Upper lobe of left lung (tissue), 6 donors: Measurements from ENCODE around the gene MGAT5B. TPM values are rescaled to one million over a fixed set of nuclear protein-coding genes. Genes with fewer than 3 reads are reported as not detected.

Source experiments
- ATAC-seq, 2 donors: fragments of 200-7000 bp; cut with Tn5 transposase; one replicate each; pipeline ENCODE4 v1.9.1; 2022; ENCODE audit warnings: mild to moderate bottlenecking in 2 of 2, moderate library complexity in 2 of 2; ENCODE audit not compliant: low FRiP score in 2 of 2
- DNase-seq, 2 donors: peaks; one replicate each; pipeline ENCODE4 v3.0.0-alpha.2; 2019 to 2020
- H3K27ac ChIP-seq, 4 donors: fragments of 200-600 bp; sonication (generic); one replicate each; pipeline ENCODE4 v1.5.1; 2016 to 2019
- H3K27me3 ChIP-seq, 4 donors: fragments of 200-600 bp; sonication (generic); one replicate each; pipeline ENCODE4 v1.5.1; 2017 to 2019
- H3K36me3 ChIP-seq, 4 donors: fragments of 200-600 bp; sonication (generic); one replicate each; pipeline ENCODE4 v1.5.1; 2016 to 2019
- H3K4me1 ChIP-seq, 4 donors: fragments of 200-600 bp; sonication (generic); one replicate each; pipeline ENCODE4 v1.5.1; 2018 to 2019
- H3K4me3 ChIP-seq, 4 donors: fragments of 200-600 bp; sonication (generic); one replicate each; pipeline ENCODE4 v1.5.1; 2017 to 2019; ENCODE audit warnings: mild to moderate bottlenecking in 2 of 4, moderate library complexity in 1 of 4
- H3K9me3 ChIP-seq, 4 donors: fragments of 200-600 bp; sonication (generic); one replicate each; pipeline ENCODE4 v1.5.1; 2018 to 2019
- CTCF ChIP-seq, 6 experiments: fragments of 450-650 bp in 4 of 6; fragments of 200-600 bp in 2 of 6; sonication (generic) in 2 of 6; IDR thresholded peaks; one replicate each; pipeline ENCODE4 v1.5.1; 2016 to 2019; ENCODE audit warnings: antibody characterized with exemption in 6 of 6
- EP300 ChIP-seq, 4 donors: sonication (generic); formaldehyde crosslinking; IDR thresholded peaks; one replicate each; pipeline ENCODE4 v1.5.1; 2017; ENCODE audit warnings: antibody characterized with exemption in 4 of 4, control low read depth in 2 of 4
- POLR2A ChIP-seq, 4 donors: fragments of 450-650 bp; IDR thresholded peaks; one replicate each; pipeline ENCODE4 v1.5.1; 2016 to 2017; ENCODE audit warnings: antibody characterized with exemption in 4 of 4, mild to moderate bottlenecking in 2 of 4
- POLR2AphosphoS5 ChIP-seq, 2 donors: sonication (generic); formaldehyde crosslinking; IDR thresholded peaks; one replicate each; pipeline ENCODE4 v1.5.1; 2017; ENCODE audit warnings: antibody characterized with exemption in 2 of 2
- WGBS, 2 donors: methylation state at CpG; one replicate each; pipeline ENCODE4 v1.1.5; 2017 to 2018; 5-methylcytosine and 5-hydroxymethylcytosine counted together
- total RNA-seq, 6 donors: library from RNA; depleted of rRNA in 4 of 6; stranded (reverse); fragments of >200 nt in 4 of 6; gene quantifications; one replicate each; pipeline versions ENCODE4 v1.1.0 to v1.2.1, GENCODE V29; 2016 to 2021
- donor health status: DM: no; HTN: no; CAD: no; lungs with moderate emphysema.
- donor health status: DM: no; HTN: yes; CAD: no; lungs with severe emphysema.

Gene MGAT5B
- total RNA-seq, 6 donors from 2014 or later = 0.20 to 3.0 (median 0.83) TPM

- Histone ChIP-seq H3K36me3 (no peaks in the 10 kb centered on the region), H3K4me3 (no peak overlapping the region), H3K27me3 (no peaks in the 10 kb centered on the region), H3K4me1 (no peaks in the 10 kb centered on the region), H3K27ac (no peak overlapping the region), H3K9me3 (no peaks in the 10 kb centered on the region)
- 87 to 91% methylated on average over 7 to 8 of the region's 8 CpGs for WGBS, 2 donors
- TF ChIP-seq POLR2A (IDR thresholded peaks at IDR 0.05) (no peak), CTCF (IDR thresholded peaks at IDR 0.05) (no peak)
- DNase-seq (no peak), ATAC-seq (no peak)
Measured at GRCh38 chr17:76951375-76951905, 83.2 kb downstream of the MGAT5B start.

- H3K4me3 ChIP-seq = no peak overlapping the region
- H3K36me3 ChIP-seq = no peaks in the 10 kb centered on the region
- DNase-seq (no peak), ATAC-seq (no peak)
- 85 to 94% methylated on average over 5 of the region's 5 CpGs for WGBS, 2 donors
- no peak for TF ChIP-seq POLR2A (IDR thresholded peaks at IDR 0.05)
- no peak for TF ChIP-seq CTCF (IDR thresholded peaks at IDR 0.05)
- no peak for TF ChIP-seq POLR2AphosphoS5 (IDR thresholded peaks at IDR 0.05)
- no peak for TF ChIP-seq EP300 (IDR thresholded peaks at IDR 0.05)
- H3K9me3 ChIP-seq = no peaks in the 10 kb centered on the region
- H3K4me1 ChIP-seq = no peaks in the 10 kb centered on the region
- H3K27me3 ChIP-seq = no peaks in the 10 kb centered on the region
- no peak overlapping the region for H3K27ac ChIP-seq
Measured at GRCh38 chr17:76952402-76952801, 84.2 kb downstream of the MGAT5B start.

- Histone ChIP-seq H3K4me3 (no peak overlapping the region), H3K27me3 (no peaks in the 10 kb centered on the region), H3K27ac (no peak overlapping the region), H3K9me3 (no peaks in the 10 kb centered on the region), H3K36me3 (no peaks in the 10 kb centered on the region), H3K4me1 (no peaks in the 10 kb centered on the region)
- WGBS, 2 donors = 89 to 96% methylated on average over 9 of the region's 9 CpGs
- DNase-seq (no peak), ATAC-seq (no peak)
- TF ChIP-seq POLR2A (IDR thresholded peaks at IDR 0.05) = no peak
- TF ChIP-seq CTCF (IDR thresholded peaks at IDR 0.05) = no peak
- no peak for TF ChIP-seq EP300 (IDR thresholded peaks at IDR 0.05)
- no peak for TF ChIP-seq POLR2AphosphoS5 (IDR thresholded peaks at IDR 0.05)
Measured at GRCh38 chr17:76953066-76953465, 84.9 kb downstream of the MGAT5B start.

GRCh38 chr17:76953946-76954345, 85.7 kb downstream of the MGAT5B start:
- no peak overlapping the region for H3K4me3 ChIP-seq
- WGBS, 2 donors = 50 to 73% methylated on average over 2 of the region's 2 CpGs
- no peaks in the 10 kb centered on the region for H3K36me3 ChIP-seq
- H3K27me3 ChIP-seq = no peaks in the 10 kb centered on the region
- ATAC-seq (no peak), DNase-seq (no peak)
- H3K4me1 ChIP-seq = no peaks in the 10 kb centered on the region
- TF ChIP-seq POLR2AphosphoS5 (IDR thresholded peaks at IDR 0.05) = no peak
- no peak for TF ChIP-seq POLR2A (IDR thresholded peaks at IDR 0.05)
- no peak for TF ChIP-seq EP300 (IDR thresholded peaks at IDR 0.05)
- no peak overlapping the region for H3K27ac ChIP-seq
- no peaks in the 10 kb centered on the region for H3K9me3 ChIP-seq

- ATAC-seq (no peak), DNase-seq (no peak)
- H3K27me3 ChIP-seq = no peaks in the 10 kb centered on the region
- H3K36me3 ChIP-seq = no peaks in the 10 kb centered on the region
- WGBS, 2 donors = 77 to 83% methylated on average over 5 to 6 of the region's 6 CpGs
- no peaks in the 10 kb centered on the region for H3K4me1 ChIP-seq
- no peak for TF ChIP-seq POLR2A (IDR thresholded peaks at IDR 0.05)
- no peak for TF ChIP-seq EP300 (IDR thresholded peaks at IDR 0.05)
- no peak for TF ChIP-seq CTCF (IDR thresholded peaks at IDR 0.05)
- no peak for TF ChIP-seq POLR2AphosphoS5 (IDR thresholded peaks at IDR 0.05)
- no peaks in the 10 kb centered on the region for H3K9me3 ChIP-seq
- H3K4me3 ChIP-seq = no peak overlapping the region
- no peak overlapping the region for H3K27ac ChIP-seq
Measured at GRCh38 chr17:76955191-76955590, 87.0 kb downstream of the MGAT5B start.
